ENCODE results near the gene PSME2.

- peak in 1 of 2 donors; percentile 34 for TF ChIP-seq CTCF (conservative IDR thresholded peaks at IDR 0.05 in 1 of 2, IDR thresholded peaks at IDR 0.05 in 1 of 2; ENCODE audit: low read depth in 1 of 2, low read length in 2 of 2)
- no peak for TF ChIP-seq EZH2 (IDR thresholded peaks at IDR 0.05; ENCODE audit: low read length, missing control alignments)
These were observed 5.1 kb downstream of the PSME2 start, which contains the start of gene EMC9 for GRCh38 chr14:24141097-24141880.

Measured in fibroblast of lung (primary cell).